Astrocyte (in vitro differentiated cells and primary cell): ENCODE results near the gene SIDT2. TPM values are rescaled to one million over a fixed set of nuclear protein-coding genes. Genes with fewer than 3 reads are reported as not detected.
A peak's percentile ranks its signal among the peaks of the same experiment; 100 is the strongest.

Experiments used
- DNase-seq: peaks from one replicate; pipeline ENCODE4 v3.0.0-alpha.2; 2010; ENCODE audit warnings: low read depth
- FAIRE-seq: peaks from 2 replicates; lab custom pipeline; 2011; peaks lifted over from hg19 to GRCh38; lab: Jason Lieb, UNC
- H2AFZ ChIP-seq: 2 replicates; pipeline ENCODE4 v1.6.0; 2012; ENCODE audit warnings: low read depth, low read length, inconsistent platforms
- H3K27ac ChIP-seq: 2 replicates; pipeline ENCODE4 v1.5.1; 2011; ENCODE audit warnings: low read depth, low read length, inconsistent platforms
- H3K27me3 ChIP-seq: 2 replicates; pipeline ENCODE4 v1.6.0; 2011; ENCODE audit warnings: low read length, inconsistent platforms; ENCODE audit not compliant: insufficient read depth
- H3K36me3 ChIP-seq: 2 replicates; pipeline ENCODE4 v1.5.1; 2011; ENCODE audit warnings: low read length, inconsistent platforms; ENCODE audit not compliant: insufficient read depth
- H3K4me1 ChIP-seq: 2 replicates; pipeline ENCODE4 v1.5.1; 2011; ENCODE audit warnings: low read length, inconsistent platforms; ENCODE audit not compliant: insufficient read depth
- H3K4me2 ChIP-seq: 2 replicates; pipeline ENCODE4 v1.6.0; 2012; ENCODE audit warnings: low read length, inconsistent platforms
- H3K4me3 ChIP-seq: 2 replicates; pipeline ENCODE4 v1.5.1; 2011; ENCODE audit warnings: low read depth, mild to moderate bottlenecking, low read length, inconsistent platforms; ENCODE audit not compliant: insufficient read depth
- H3K79me2 ChIP-seq: 2 replicates; pipeline ENCODE4 v1.6.0; 2012; ENCODE audit warnings: mild to moderate bottlenecking, low read length, inconsistent platforms; ENCODE audit not compliant: insufficient read depth
- H3K9ac ChIP-seq: 2 replicates; pipeline ENCODE4 v1.6.0; 2012; ENCODE audit warnings: mild to moderate bottlenecking, low read length, inconsistent platforms
- H3K9me3 ChIP-seq: 2 replicates; pipeline ENCODE4 v1.5.1; 2012; ENCODE audit warnings: low read depth, mild to moderate bottlenecking, low read length, inconsistent platforms; ENCODE audit not compliant: insufficient read depth
- H4K20me1 ChIP-seq: 2 replicates; pipeline ENCODE4 v1.6.0; 2012; ENCODE audit warnings: low read length, inconsistent platforms; ENCODE audit not compliant: insufficient read depth
- H3K27ac Mint-ChIP-seq: one replicate; pipeline ENCODE4 v1.8.0; 2021; ENCODE audit warnings: mild to moderate bottlenecking, mixed read lengths; ENCODE audit not compliant: unreplicated experiment
- H3K27me3 Mint-ChIP-seq: one replicate; pipeline ENCODE4 v1.8.0; 2021; ENCODE audit warnings: low read depth, mixed read lengths; ENCODE audit not compliant: unreplicated experiment
- H3K36me3 Mint-ChIP-seq: one replicate; pipeline ENCODE4 v1.8.0; 2021; ENCODE audit warnings: low read depth, mixed read lengths; ENCODE audit not compliant: unreplicated experiment
- H3K4me1 Mint-ChIP-seq: one replicate; pipeline ENCODE4 v1.8.0; 2021; ENCODE audit warnings: low read depth, mixed read lengths; ENCODE audit not compliant: unreplicated experiment
- H3K4me3 Mint-ChIP-seq: one replicate; pipeline ENCODE4 v1.8.0; 2021; ENCODE audit warnings: mild to moderate bottlenecking, moderate library complexity, mixed read lengths; ENCODE audit not compliant: unreplicated experiment
- H3K9me3 Mint-ChIP-seq: one replicate; pipeline ENCODE4 v1.8.0; 2021; ENCODE audit warnings: mild to moderate bottlenecking, mixed read lengths; ENCODE audit not compliant: unreplicated experiment
- CTCF ChIP-seq: IDR thresholded peaks from 2 replicates; pipeline ENCODE4 v1.5.1; 2011; ENCODE audit warnings: low read depth, mild to moderate bottlenecking, inconsistent platforms, low read length, moderate library complexity; ENCODE audit not compliant: insufficient read depth
- EZH2 ChIP-seq: IDR thresholded peaks from 2 replicates; pipeline ENCODE4 v1.6.1; 2012; ENCODE audit warnings: mild to moderate bottlenecking, low read length, inconsistent platforms; ENCODE audit not compliant: insufficient read depth
- total RNA-seq: library from RNA; stranded (reverse); gene quantifications from 2 replicates; pipeline ENCODE4 v1.2.1, GENCODE V29; 2021

Gene SIDT2
- total RNA-seq, 1 donor from 2014 or later: 55.8 TPM

GRCh38 chr11:117177534-117178209, 871 bp upstream of the SIDT2 start:
- DNase-seq: no peak
- Histone ChIP-seq H3K4me1 (peaks cover 28% of the 10 kb centered on the region), H3K9ac (peak overlapping the region; percentile 85), H3K4me3 (peak overlapping the region; percentile 72), H3K9me3 (no peaks in the 10 kb centered on the region), H2AFZ (peak overlapping the region; percentile 3), H3K79me2 (peaks cover 6% of the 10 kb centered on the region), H3K27me3 (no peaks in the 10 kb centered on the region), H3K36me3 (peaks cover 10% of the 10 kb centered on the region), H3K4me2 (peak overlapping the region; percentile 98), H3K27ac (peak overlapping the region; percentile 41), H4K20me1 (peaks cover 9% of the 10 kb centered on the region)
- H3K4me3 Mint-ChIP-seq: peak overlapping the region; percentile 90
- H3K9me3 Mint-ChIP-seq: no peaks in the 10 kb centered on the region
- peak overlapping the region; percentile 90 for H3K27ac Mint-ChIP-seq
- TF ChIP-seq EZH2 (no peak), CTCF (no peak)
- H3K27me3 Mint-ChIP-seq: no peaks in the 10 kb centered on the region
- no peak for FAIRE-seq
- peaks cover 25% of the 10 kb centered on the region for H3K4me1 Mint-ChIP-seq
- peaks cover 21% of the 10 kb centered on the region for H3K36me3 Mint-ChIP-seq

- Mint-ChIP-seq H3K9me3 (no peaks in the 10 kb centered on the region), H3K4me3 (peak overlapping the region; percentile 93), H3K27me3 (no peaks in the 10 kb centered on the region), H3K4me1 (peaks cover 12% of the 10 kb centered on the region), H3K36me3 (peaks cover 25% of the 10 kb centered on the region), H3K27ac (peak overlapping the region; percentile 90)
- DNase-seq (peak; percentile 30), FAIRE-seq (no peak)
- no peaks in the 10 kb centered on the region for H3K9me3 ChIP-seq
- peak overlapping the region; percentile 98 for H3K4me2 ChIP-seq
- peaks cover 4% of the 10 kb centered on the region for H3K79me2 ChIP-seq
- peaks cover 9% of the 10 kb centered on the region for H3K36me3 ChIP-seq
- H2AFZ ChIP-seq: no peak overlapping the region
- peak overlapping the region; percentile 72 for H3K4me3 ChIP-seq
- TF ChIP-seq CTCF (no peak), EZH2 (no peak)
- peak overlapping the region; percentile 85 for H3K9ac ChIP-seq
- peak overlapping the region; percentile 56 for H3K27ac ChIP-seq
- H3K4me1 ChIP-seq: peaks cover 28% of the 10 kb centered on the region
- no peaks in the 10 kb centered on the region for H3K27me3 ChIP-seq
- no peaks in the 10 kb centered on the region for H4K20me1 ChIP-seq
These were observed 781 bp downstream of the SIDT2 start for GRCh38 chr11:117179048-117179999.
